ENCODE results near the gene GRIK2. TPM values are rescaled to one million over a fixed set of nuclear protein-coding genes. Genes with fewer than 3 reads are reported as not detected.

Gene GRIK2
- total RNA-seq, 1 donor from 2014 or later, result 2.5 TPM

DNA sequence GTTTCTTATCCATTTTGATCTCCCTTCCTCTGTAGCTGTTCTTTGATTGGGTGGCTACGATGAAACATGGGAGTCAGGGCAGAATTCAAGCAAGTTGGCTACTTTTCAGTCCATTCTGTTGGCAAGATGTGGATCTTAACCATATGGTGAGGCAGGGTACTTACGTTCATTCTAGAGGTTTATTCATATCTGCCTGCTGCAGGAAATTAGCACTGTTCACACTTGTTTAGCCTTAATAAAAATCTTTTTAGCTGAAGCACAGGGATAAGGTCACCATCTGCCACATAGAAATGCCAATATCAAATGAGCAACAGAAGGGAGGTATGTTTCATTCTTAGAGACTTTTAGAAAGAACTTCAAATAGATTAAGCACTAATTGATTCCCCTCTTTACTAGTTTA is 83.9 kb downstream of the GRIK2 start:
- Mint-ChIP-seq H3K9me3 (ENCODE audit: unreplicated experiment) (no peaks in the 10 kb centered on the region), H3K27ac (ENCODE audit: unreplicated experiment) (no peak overlapping the region), H3K4me3 (ENCODE audit: unreplicated experiment) (no peak overlapping the region), H3K36me3 (ENCODE audit: low read depth, unreplicated experiment) (no peaks in the 10 kb centered on the region), H3K27me3 (ENCODE audit: low read depth, unreplicated experiment) (no peaks in the 10 kb centered on the region), H3K4me1 (ENCODE audit: low read depth, unreplicated experiment) (peaks cover 3% of the 10 kb centered on the region)
- H3K36me3 ChIP-seq (ENCODE audit: insufficient read depth, low read length), result no peaks in the 10 kb centered on the region
- no peak for DNase-seq (ENCODE audit: low read depth)
- H3K9me3 ChIP-seq (ENCODE audit: insufficient read depth, low read depth, low read length), result no peaks in the 10 kb centered on the region
- no peak overlapping the region for H3K4me2 ChIP-seq (ENCODE audit: low read length)
- H3K27me3 ChIP-seq (ENCODE audit: insufficient read depth, low read length), result no peaks in the 10 kb centered on the region
- TF ChIP-seq, protein P1, sequence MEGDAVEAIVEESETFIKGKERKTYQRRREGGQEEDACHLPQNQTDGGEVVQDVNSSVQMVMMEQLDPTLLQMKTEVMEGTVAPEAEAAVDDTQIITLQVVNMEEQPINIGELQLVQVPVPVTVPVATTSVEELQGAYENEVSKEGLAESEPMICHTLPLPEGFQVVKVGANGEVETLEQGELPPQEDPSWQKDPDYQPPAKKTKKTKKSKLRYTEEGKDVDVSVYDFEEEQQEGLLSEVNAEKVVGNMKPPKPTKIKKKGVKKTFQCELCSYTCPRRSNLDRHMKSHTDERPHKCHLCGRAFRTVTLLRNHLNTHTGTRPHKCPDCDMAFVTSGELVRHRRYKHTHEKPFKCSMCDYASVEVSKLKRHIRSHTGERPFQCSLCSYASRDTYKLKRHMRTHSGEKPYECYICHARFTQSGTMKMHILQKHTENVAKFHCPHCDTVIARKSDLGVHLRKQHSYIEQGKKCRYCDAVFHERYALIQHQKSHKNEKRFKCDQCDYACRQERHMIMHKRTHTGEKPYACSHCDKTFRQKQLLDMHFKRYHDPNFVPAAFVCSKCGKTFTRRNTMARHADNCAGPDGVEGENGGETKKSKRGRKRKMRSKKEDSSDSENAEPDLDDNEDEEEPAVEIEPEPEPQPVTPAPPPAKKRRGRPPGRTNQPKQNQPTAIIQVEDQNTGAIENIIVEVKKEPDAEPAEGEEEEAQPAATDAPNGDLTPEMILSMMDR (IDR thresholded peaks at IDR 0.05; ENCODE audit: insufficient read depth, low read depth, low read length), result no peak
- no peak for TF ChIP-seq EZH2 (IDR thresholded peaks at IDR 0.05; ENCODE audit: insufficient read depth, low read length)
- no peak overlapping the region for H3K9ac ChIP-seq (ENCODE audit: low read length)
- FAIRE-seq, result no peak
- no peaks in the 10 kb centered on the region for H3K79me2 ChIP-seq (ENCODE audit: insufficient read depth, low read length)
- no peak overlapping the region for H3K4me3 ChIP-seq (ENCODE audit: insufficient read depth, low read depth, low read length)
- H3K27ac ChIP-seq (ENCODE audit: low read depth, low read length), result no peak overlapping the region
- no peak overlapping the region for H2AFZ ChIP-seq (ENCODE audit: low read depth, low read length)
- H4K20me1 ChIP-seq (ENCODE audit: insufficient read depth, low read length), result no peaks in the 10 kb centered on the region
- H3K4me1 ChIP-seq (ENCODE audit: insufficient read depth, low read length), result no peaks in the 10 kb centered on the region

DNA sequence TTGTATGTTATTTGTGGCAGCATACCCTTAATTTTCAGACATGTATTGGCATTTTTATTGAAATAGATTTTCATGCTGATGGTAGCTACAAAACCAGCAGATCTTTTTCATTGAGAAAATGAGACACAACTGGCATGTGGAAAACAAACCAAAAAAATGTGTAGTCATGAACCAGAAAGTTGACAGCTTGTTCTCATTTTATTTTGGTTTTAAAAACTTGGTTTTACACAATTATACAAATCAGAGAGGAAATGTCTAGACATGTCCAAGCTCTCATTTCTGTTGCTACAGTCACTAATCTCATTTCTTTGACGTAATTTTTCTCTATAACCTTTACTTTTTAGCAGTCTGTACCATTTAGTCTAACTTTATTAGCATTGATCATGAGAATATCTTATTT is 85.4 kb downstream of the GRIK2 start:
- H3K27me3 ChIP-seq (ENCODE audit: insufficient read depth, low read length), result no peaks in the 10 kb centered on the region
- H3K27ac ChIP-seq (ENCODE audit: low read depth, low read length), result no peak overlapping the region
- DNase-seq (ENCODE audit: low read depth) (no peak), FAIRE-seq (no peak)
- TF ChIP-seq EZH2 (IDR thresholded peaks at IDR 0.05; ENCODE audit: insufficient read depth, low read length), result no peak
- TF ChIP-seq, protein P1 (IDR thresholded peaks at IDR 0.05; ENCODE audit: insufficient read depth, low read depth, low read length), result no peak
- H2AFZ ChIP-seq (ENCODE audit: low read depth, low read length), result no peak overlapping the region
- Mint-ChIP-seq H3K9me3 (ENCODE audit: unreplicated experiment) (no peaks in the 10 kb centered on the region), H3K36me3 (ENCODE audit: low read depth, unreplicated experiment) (no peaks in the 10 kb centered on the region), H3K4me3 (ENCODE audit: unreplicated experiment) (no peak overlapping the region), H3K27ac (ENCODE audit: unreplicated experiment) (no peak overlapping the region), H3K27me3 (ENCODE audit: low read depth, unreplicated experiment) (no peaks in the 10 kb centered on the region), H3K4me1 (ENCODE audit: low read depth, unreplicated experiment) (peaks cover 3% of the 10 kb centered on the region)
- H3K4me2 ChIP-seq (ENCODE audit: low read length), result no peak overlapping the region
- no peaks in the 10 kb centered on the region for H3K36me3 ChIP-seq (ENCODE audit: insufficient read depth, low read length)
- H3K4me3 ChIP-seq (ENCODE audit: insufficient read depth, low read depth, low read length), result no peak overlapping the region
- H4K20me1 ChIP-seq (ENCODE audit: insufficient read depth, low read length), result no peaks in the 10 kb centered on the region
- no peaks in the 10 kb centered on the region for H3K79me2 ChIP-seq (ENCODE audit: insufficient read depth, low read length)
- no peaks in the 10 kb centered on the region for H3K4me1 ChIP-seq (ENCODE audit: insufficient read depth, low read length)
- H3K9ac ChIP-seq (ENCODE audit: low read length), result no peak overlapping the region
- no peaks in the 10 kb centered on the region for H3K9me3 ChIP-seq (ENCODE audit: insufficient read depth, low read depth, low read length)

GRCh38 chr6:101482606-101483005 is 89.1 kb downstream of the GRIK2 start:
- Histone ChIP-seq H2AFZ (ENCODE audit: low read depth, low read length) (no peak overlapping the region), H3K79me2 (ENCODE audit: insufficient read depth, low read length) (no peaks in the 10 kb centered on the region), H3K9me3 (ENCODE audit: insufficient read depth, low read depth, low read length) (no peaks in the 10 kb centered on the region), H3K4me1 (ENCODE audit: insufficient read depth, low read length) (no peaks in the 10 kb centered on the region), H3K27me3 (ENCODE audit: insufficient read depth, low read length) (no peaks in the 10 kb centered on the region), H3K4me2 (ENCODE audit: low read length) (no peak overlapping the region), H3K4me3 (ENCODE audit: insufficient read depth, low read depth, low read length) (no peak overlapping the region), H3K9ac (ENCODE audit: low read length) (no peak overlapping the region), H4K20me1 (ENCODE audit: insufficient read depth, low read length) (no peaks in the 10 kb centered on the region), H3K36me3 (ENCODE audit: insufficient read depth, low read length) (no peaks in the 10 kb centered on the region), H3K27ac (ENCODE audit: low read depth, low read length) (no peak overlapping the region)
- TF ChIP-seq, protein P1 (IDR thresholded peaks at IDR 0.05; ENCODE audit: insufficient read depth, low read depth, low read length), result no peak
- no peak for TF ChIP-seq EZH2 (IDR thresholded peaks at IDR 0.05; ENCODE audit: insufficient read depth, low read length)
- FAIRE-seq (no peak), DNase-seq (ENCODE audit: low read depth) (no peak)
- Mint-ChIP-seq H3K36me3 (ENCODE audit: low read depth, unreplicated experiment) (no peaks in the 10 kb centered on the region), H3K4me3 (ENCODE audit: unreplicated experiment) (no peak overlapping the region), H3K27ac (ENCODE audit: unreplicated experiment) (no peak overlapping the region), H3K4me1 (ENCODE audit: low read depth, unreplicated experiment) (no peaks in the 10 kb centered on the region), H3K9me3 (ENCODE audit: unreplicated experiment) (no peaks in the 10 kb centered on the region), H3K27me3 (ENCODE audit: low read depth, unreplicated experiment) (no peaks in the 10 kb centered on the region)
